ENCODE data around the gene SIRT6.
"Not testable (repeated sequence)": the region's sequence is repeated elsewhere in the genome, so short reads cannot be mapped to it uniquely, and the experiment has no call there.

SIRT6 gene

GRCh38 chr19:4175669-4175931, 6.8 kb downstream of the SIRT6 start:
- DNase-seq (ENCODE audit: low read depth in 2 of 3, low spot score in 1 of 3) = no peak

GRCh38 chr19:4174895-4175668, 7.3 kb downstream of the SIRT6 start:
- no peak for DNase-seq (ENCODE audit: low read depth in 2 of 3, low spot score in 1 of 3)

GRCh38 chr19:4174213-4174894, 8.0 kb downstream of the SIRT6 start:
- DNase-seq (ENCODE audit: low read depth in 2 of 3, low spot score in 1 of 3) = no peak

- DNase-seq (ENCODE audit: low read depth in 2 of 3, low spot score in 1 of 3) = no peak
Observed at GRCh38 chr19:4173479-4174212, 8.7 kb downstream of the SIRT6 start.

GRCh38 chr19:4172861-4173473, 9.4 kb downstream of the SIRT6 start:
- DNase-seq (ENCODE audit: low read depth in 2 of 3, low spot score in 1 of 3) = peak; percentile 23 to 59 (median 52)

- no peak for DNase-seq (ENCODE audit: low read depth in 2 of 3, low spot score in 1 of 3)
Observed at GRCh38 chr19:4171676-4172075, 10.7 kb downstream of the SIRT6 start.

- no peak for DNase-seq (ENCODE audit: low read depth in 2 of 3, low spot score in 1 of 3)
Observed at GRCh38 chr19:4164262-4164661, 18.1 kb downstream of the SIRT6 start.

GRCh38 chr19:4161415-4162077, 20.8 kb downstream of the SIRT6 start:
- no peak for DNase-seq (ENCODE audit: low read depth in 2 of 3, low spot score in 1 of 3)

GRCh38 chr19:4157971-4158370, 24.4 kb downstream of the SIRT6 start:
- not testable (repeated sequence) for DNase-seq (ENCODE audit: low read depth in 2 of 3, low spot score in 1 of 3)

GRCh38 chr19:4157164-4157563, 25.2 kb downstream of the SIRT6 start:
- DNase-seq (ENCODE audit: low read depth in 2 of 3, low spot score in 1 of 3) = no peak

- DNase-seq (ENCODE audit: low read depth in 2 of 3, low spot score in 1 of 3) = no peak
Observed at GRCh38 chr19:4154571-4155312, 27.6 kb downstream of the SIRT6 start.

GRCh38 chr19:4152241-4152998, 29.9 kb downstream of the SIRT6 start:
- DNase-seq (ENCODE audit: low read depth in 2 of 3, low spot score in 1 of 3) = no peak

GRCh38 chr19:4151623-4152022, 30.7 kb downstream of the SIRT6 start:
- no peak for DNase-seq (ENCODE audit: low read depth in 2 of 3, low spot score in 1 of 3)

- no peak for DNase-seq (ENCODE audit: low read depth in 2 of 3, low spot score in 1 of 3)
Observed at GRCh38 chr19:4149518-4150288, 32.7 kb downstream of the SIRT6 start.

- no peak for DNase-seq (ENCODE audit: low read depth in 2 of 3, low spot score in 1 of 3)
Observed at GRCh38 chr19:4144666-4145249, 37.6 kb downstream of the SIRT6 start.

GRCh38 chr19:4142916-4143315, 39.4 kb downstream of the SIRT6 start:
- DNase-seq (ENCODE audit: low read depth in 2 of 3, low spot score in 1 of 3) = not testable (repeated sequence)

GRCh38 chr19:4140237-4140711, 42.1 kb downstream of the SIRT6 start:
- DNase-seq (ENCODE audit: low read depth in 2 of 3, low spot score in 1 of 3) = no peak

- peak; percentile 83 to 96 (median 86) for DNase-seq (ENCODE audit: low read depth in 2 of 3, low spot score in 1 of 3)
Observed at GRCh38 chr19:4139614-4140236, 42.6 kb downstream of the SIRT6 start.

Measured in stimulated activated CD4-positive, alpha-beta T cell treated with anti-CD3 and anti-CD28 coated beads, Interleukin-12 subunit alpha, Interleukin-12 subunit beta, amount 100 ng/mL, for 48 hours (primary cell).